Uterus (tissue), 2 donors: ENCODE measurements around the gene TNFRSF4.

Experiments used
- CTCF ChIP-seq, 4 experiments: fragments of 200-600 bp in 2 of 4; fragments of 450-650 bp in 2 of 4; sonication (generic) in 2 of 4; IDR thresholded peaks; one replicate each; pipeline ENCODE4 v1.5.1; 2016 to 2019; ENCODE audit warnings: antibody characterized with exemption in 4 of 4, mild to moderate bottlenecking in 2 of 4, moderate library complexity in 1 of 4
- POLR2A ChIP-seq, 2 donors: fragments of 450-650 bp; IDR thresholded peaks; one replicate each; pipeline ENCODE4 v1.6.1; 2016; ENCODE audit warnings: antibody characterized with exemption in 2 of 2, mild to moderate bottlenecking in 1 of 2, moderate library complexity in 1 of 2

DNA sequence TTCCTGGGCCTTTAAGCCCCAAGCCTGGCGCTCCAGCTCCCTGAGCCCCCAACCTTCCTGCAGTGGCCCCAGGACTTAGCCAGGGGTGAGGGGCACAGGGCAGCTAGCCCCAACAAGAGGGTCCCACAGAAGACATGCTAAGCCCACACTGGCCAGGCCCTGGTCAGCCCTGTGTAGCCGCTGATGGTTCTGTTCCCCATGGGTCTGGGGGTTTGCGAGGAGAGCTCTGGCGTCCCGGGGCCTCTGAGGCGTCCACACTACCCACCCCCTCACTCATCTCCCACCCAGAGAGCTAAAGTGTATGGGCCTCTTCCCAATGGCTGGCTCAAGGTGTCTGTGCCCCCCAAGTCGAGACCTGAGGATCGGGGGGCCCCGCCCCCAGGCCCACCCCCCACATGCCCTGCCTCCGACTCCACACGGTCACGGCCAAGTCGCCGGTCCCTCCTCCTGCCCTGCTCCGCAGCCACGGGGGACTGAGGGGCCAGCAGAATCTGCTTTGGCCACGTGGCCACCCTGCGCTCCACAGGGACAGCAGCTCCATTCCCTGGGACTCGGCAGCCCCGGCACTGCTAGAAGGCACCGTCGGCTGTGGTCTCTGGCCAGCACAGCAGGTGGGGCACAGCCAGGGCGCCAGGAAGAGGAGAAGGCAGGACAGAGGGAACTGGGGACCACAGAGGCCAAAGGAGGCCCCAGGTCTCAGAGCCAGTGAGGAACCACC, 15.4 kb downstream of the TNFRSF4 start:
- TF ChIP-seq CTCF (IDR thresholded peaks at IDR 0.05) (no peak), POLR2A (IDR thresholded peaks at IDR 0.05) (no peak)
